Ureter (tissue), 1 donor: ENCODE data around the gene TRIM37. TPM values are rescaled to one million over a fixed set of nuclear protein-coding genes. Genes with fewer than 3 reads are reported as not detected.
"Not testable (repeated sequence)": the region's sequence is repeated elsewhere in the genome, so short reads cannot be mapped to it uniquely, and the experiment has no call there.

ENCODE experiments used
- DNase-seq: peaks from one replicate; pipeline ENCODE4 v3.0.0-alpha.2; 2020; ENCODE audit warnings: low spot score
- total RNA-seq: library from RNA; stranded (reverse); gene quantifications from one replicate; pipeline ENCODE4 v1.2.4, GENCODE V29; 2023
- donor health status: DM: yes; HTN: yes; CAD: no.

TRIM37 gene
- total RNA-seq, 1 donor from 2014 or later = 17.2 TPM

- no peak for DNase-seq
Measured at GRCh38 chr17:58995247-58995940, 111.3 kb downstream of the TRIM37 start.

- no peak for DNase-seq
Measured at GRCh38 chr17:58993311-58993710, 113.4 kb downstream of the TRIM37 start.

- no peak for DNase-seq
Measured at GRCh38 chr17:58991718-58992331, 114.9 kb downstream of the TRIM37 start.

GRCh38 chr17:58989629-58990028 is 117.1 kb downstream of the TRIM37 start:
- no peak for DNase-seq

- no peak for DNase-seq
Measured at GRCh38 chr17:58985971-58986370, 120.7 kb downstream of the TRIM37 start.

- DNase-seq = no peak
Measured at GRCh38 chr17:58985367-58985766, 121.3 kb downstream of the TRIM37 start.

- DNase-seq = no peak
Measured at GRCh38 chr17:58982626-58983025, 124.1 kb downstream of the TRIM37 start.

GRCh38 chr17:58980706-58981481 is 125.8 kb downstream of the TRIM37 start:
- DNase-seq = no peak

- no peak for DNase-seq
Measured at GRCh38 chr17:58976541-58976940, 130.1 kb downstream of the TRIM37 start.

GRCh38 chr17:58974354-58974753 is 132.3 kb downstream of the TRIM37 start:
- DNase-seq = no peak

GRCh38 chr17:58970609-58971450 is 135.8 kb downstream of the TRIM37 start:
- DNase-seq = no peak

GRCh38 chr17:58969612-58970011 is 137.1 kb downstream of the TRIM37 start:
- no peak for DNase-seq

- no peak for DNase-seq
Measured at GRCh38 chr17:58969156-58969555, 137.5 kb downstream of the TRIM37 start.

GRCh38 chr17:58968426-58969061 is 138.1 kb downstream of the TRIM37 start:
- DNase-seq = no peak

GRCh38 chr17:58966208-58966607 is 140.5 kb downstream of the TRIM37 start:
- no peak for DNase-seq

GRCh38 chr17:58965221-58965620 is 141.5 kb downstream of the TRIM37 start:
- no peak for DNase-seq

GRCh38 chr17:58960068-58960467 is 146.6 kb downstream of the TRIM37 start:
- DNase-seq = no peak

- not testable (repeated sequence) for DNase-seq
Measured at GRCh38 chr17:58957725-58958073, 149.0 kb downstream of the TRIM37 start.

- no peak for DNase-seq
Measured at GRCh38 chr17:58956997-58957724, 149.5 kb downstream of the TRIM37 start.

GRCh38 chr17:58954358-58954757 is 152.3 kb downstream of the TRIM37 start:
- not testable (repeated sequence) for DNase-seq

GRCh38 chr17:58947824-58948223 is 158.9 kb downstream of the TRIM37 start:
- DNase-seq = no peak
